GM23248 (cell line): ENCODE measurements around the gene ABHD1.

ENCODE experiments used
- EZH2 ChIP-seq: fragments of 200-600 bp; sonication (generic); IDR thresholded peaks from 2 replicates; pipeline ENCODE4 v1.6.1; 2018; ENCODE audit warnings: antibody characterized with exemption, mild to moderate bottlenecking; ENCODE audit not compliant: insufficient read depth, poor library complexity, severe bottlenecking
- EZH2phosphoT487 ChIP-seq: fragments of 200-600 bp; sonication (generic); IDR thresholded peaks from 2 replicates; pipeline ENCODE4 v1.6.1; 2018; ENCODE audit warnings: antibody characterized with exemption, moderate library complexity, mild to moderate bottlenecking, low read depth; ENCODE audit not compliant: insufficient read depth

DNA sequence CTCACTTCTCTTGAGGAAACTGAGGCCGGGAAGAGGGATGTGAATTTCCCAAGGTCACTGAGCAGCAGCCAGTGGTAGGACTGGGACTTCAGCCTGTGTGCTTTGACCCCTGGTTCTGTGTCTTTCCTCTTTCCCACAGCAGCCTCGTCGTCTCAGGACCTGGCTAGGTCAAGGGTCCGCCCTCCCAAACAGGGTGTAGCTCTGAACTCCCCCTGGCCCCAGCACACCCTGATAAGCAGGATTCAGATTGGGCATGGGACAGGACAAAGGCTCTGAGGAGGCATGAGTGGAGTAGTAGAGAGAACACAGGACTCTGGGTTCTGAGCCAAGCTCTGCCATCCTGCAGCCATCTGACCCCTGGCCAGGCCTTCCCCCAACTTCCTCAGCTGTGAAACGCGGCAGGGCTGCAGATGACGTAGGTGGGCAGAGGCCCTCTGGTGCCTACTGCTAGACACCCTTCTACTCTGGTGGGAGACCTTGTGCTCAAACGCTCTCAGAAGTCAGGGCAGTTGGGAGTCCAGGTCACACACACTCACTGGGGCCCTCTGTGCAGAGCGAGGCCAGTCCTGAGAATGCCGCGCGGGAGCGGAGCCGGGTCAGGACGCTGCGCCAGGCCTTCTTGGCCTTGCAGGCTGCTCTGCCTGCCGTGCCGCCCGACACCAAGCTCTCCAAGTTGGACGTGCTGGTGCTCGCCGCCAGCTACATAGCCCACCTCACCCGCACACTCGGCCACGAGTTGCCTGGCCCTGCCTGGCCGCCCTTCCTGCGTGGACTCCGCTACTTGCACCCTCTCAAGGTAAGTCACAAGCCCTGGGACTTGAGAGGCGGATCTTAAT, 26.2 kb downstream of the ABHD1 start:
- TF ChIP-seq EZH2 (no peak), EZH2phosphoT487 (no peak)
